ENCODE results near the gene CST4. TPM values are rescaled to one million over a fixed set of nuclear protein-coding genes. Genes with fewer than 3 reads are reported as not detected.

The CST4 gene
- total and polyA plus RNA-seq, 2 donors (not counting 3 experiments of a cell fraction or from before 2014, with no cell fraction given), result not detected

DNA sequence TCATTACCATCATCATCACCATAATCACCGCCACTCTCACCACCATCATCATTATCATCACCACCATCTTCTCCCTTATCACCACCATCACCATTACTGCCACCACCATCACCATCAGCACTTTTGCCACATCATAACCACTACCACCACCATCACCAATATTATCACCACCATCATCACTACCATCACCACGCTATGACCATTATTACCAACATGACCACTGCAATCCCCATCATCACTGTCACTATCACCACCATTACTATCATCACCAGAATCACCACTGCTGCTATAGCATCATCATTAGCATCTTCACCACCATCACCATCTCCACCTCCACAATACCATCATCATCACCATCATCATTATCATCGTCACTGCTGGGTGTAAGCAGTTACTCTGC lies 36.3 kb upstream of the CST4 start:
- FAIRE-seq (no peak), DNase-seq (ENCODE audit: low read depth, low spot score) (no peak)
- Histone ChIP-seq H3K9ac (replicated peaks; ENCODE audit: extremely low read depth, insufficient read depth, low read length) (no peak overlapping the region), H3K4me3 (replicated peaks in 1 of 3; ENCODE audit: insufficient read depth in 1 of 3, low read depth in 1 of 3, low read length in 3 of 3) (no peak overlapping the region), H3K9me1 (replicated peaks; ENCODE audit: control insufficient read depth, extremely low read depth, insufficient read depth, low read length) (no peaks in the 10 kb centered on the region), H3K27ac (ENCODE audit: insufficient read depth, low read depth, low read length) (no peak overlapping the region), H4K20me1 (replicated peaks; ENCODE audit: control insufficient read depth, extremely low read depth, insufficient read depth, low read length) (no peaks in the 10 kb centered on the region), H2AFZ (ENCODE audit: low read depth, low read length) (no peak overlapping the region), H3K36me3 (ENCODE audit: control insufficient read depth in 2 of 2, extremely low read depth in 1 of 2, insufficient read depth in 2 of 2, low read length in 2 of 2) (no peaks in the 10 kb centered on the region), H3K9me3 (replicated peaks; ENCODE audit: control insufficient read depth, insufficient read depth, low read length) (no peaks in the 10 kb centered on the region), H3K27me3 (ENCODE audit: control insufficient read depth in 2 of 2, insufficient read depth in 2 of 2, low read length in 2 of 2) (no peaks in the 10 kb centered on the region), H3K4me1 (ENCODE audit: control insufficient read depth, extremely low read depth, insufficient read depth, low read length) (no peaks in the 10 kb centered on the region), H3K79me2 (ENCODE audit: control insufficient read depth, insufficient read depth, low read length) (no peaks in the 10 kb centered on the region), H3K4me2 (ENCODE audit: insufficient read depth, low read length) (no peak overlapping the region)
- CTCF ChIA-PET, result interaction anchor here (2.0 kb wide), 1 partner anchor 56 kb away, joined by 7 read pairs; no protein-coding TSS in a partner anchor
- TF ChIP-seq EZH2 (IDR thresholded peaks at IDR 0.05; ENCODE audit: borderline replicate concordance, low read depth, low read length, severe bottlenecking) (no peak), GATA2 (IDR thresholded peaks at IDR 0.05; ENCODE audit: insufficient read depth, insufficient read length, low read depth, low read length) (no peak), MYC (IDR thresholded peaks at IDR 0.05; ENCODE audit: low read depth, low read length) (no peak), JUN (IDR thresholded peaks at IDR 0.05; ENCODE audit: borderline replicate concordance, insufficient read depth, insufficient read length, low read depth) (no peak), POLR2A (IDR thresholded peaks at IDR 0.05; ENCODE audit: low read depth, low read length) (no peak), FOS (IDR thresholded peaks at IDR 0.05; ENCODE audit: borderline replicate concordance, insufficient read depth, low read length) (no peak), POLR2AphosphoS5 (IDR thresholded peaks at IDR 0.05; ENCODE audit: insufficient read depth, low read depth, low read length) (no peak)
- TF ChIP-seq, protein P1, sequence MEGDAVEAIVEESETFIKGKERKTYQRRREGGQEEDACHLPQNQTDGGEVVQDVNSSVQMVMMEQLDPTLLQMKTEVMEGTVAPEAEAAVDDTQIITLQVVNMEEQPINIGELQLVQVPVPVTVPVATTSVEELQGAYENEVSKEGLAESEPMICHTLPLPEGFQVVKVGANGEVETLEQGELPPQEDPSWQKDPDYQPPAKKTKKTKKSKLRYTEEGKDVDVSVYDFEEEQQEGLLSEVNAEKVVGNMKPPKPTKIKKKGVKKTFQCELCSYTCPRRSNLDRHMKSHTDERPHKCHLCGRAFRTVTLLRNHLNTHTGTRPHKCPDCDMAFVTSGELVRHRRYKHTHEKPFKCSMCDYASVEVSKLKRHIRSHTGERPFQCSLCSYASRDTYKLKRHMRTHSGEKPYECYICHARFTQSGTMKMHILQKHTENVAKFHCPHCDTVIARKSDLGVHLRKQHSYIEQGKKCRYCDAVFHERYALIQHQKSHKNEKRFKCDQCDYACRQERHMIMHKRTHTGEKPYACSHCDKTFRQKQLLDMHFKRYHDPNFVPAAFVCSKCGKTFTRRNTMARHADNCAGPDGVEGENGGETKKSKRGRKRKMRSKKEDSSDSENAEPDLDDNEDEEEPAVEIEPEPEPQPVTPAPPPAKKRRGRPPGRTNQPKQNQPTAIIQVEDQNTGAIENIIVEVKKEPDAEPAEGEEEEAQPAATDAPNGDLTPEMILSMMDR (IDR thresholded peaks at IDR 0.05; ENCODE audit: extremely low read depth in 1 of 2, insufficient read depth in 1 of 2, low read depth in 1 of 2, low read length in 2 of 2), result no peak
- TF ChIP-seq, protein P2, sequence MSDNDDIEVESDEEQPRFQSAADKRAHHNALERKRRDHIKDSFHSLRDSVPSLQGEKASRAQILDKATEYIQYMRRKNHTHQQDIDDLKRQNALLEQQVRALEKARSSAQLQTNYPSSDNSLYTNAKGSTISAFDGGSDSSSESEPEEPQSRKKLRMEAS (IDR thresholded peaks at IDR 0.05; ENCODE audit: insufficient read depth, insufficient read length), result no peak
- dilution Hi-C loops (cut with MboI; ENCODE audit: extremely low pct_ligation_motif_present, low sequenced_read_pairs), result no loop called here
- no TSS peak for BruUV-seq (replicated peaks)
- POLR2A ChIA-PET, result no interaction called here
- intact Hi-C loops (cut with micrococcal nuclease), result no loop called here
